Measurements from ENCODE around the gene ESR1. TPM values are rescaled to one million over a fixed set of nuclear protein-coding genes. Genes with fewer than 3 reads are reported as not detected.

Gene ESR1
- total RNA-seq, 2 donors from 2014 or later, result 0.52 to 4.3 TPM

DNA sequence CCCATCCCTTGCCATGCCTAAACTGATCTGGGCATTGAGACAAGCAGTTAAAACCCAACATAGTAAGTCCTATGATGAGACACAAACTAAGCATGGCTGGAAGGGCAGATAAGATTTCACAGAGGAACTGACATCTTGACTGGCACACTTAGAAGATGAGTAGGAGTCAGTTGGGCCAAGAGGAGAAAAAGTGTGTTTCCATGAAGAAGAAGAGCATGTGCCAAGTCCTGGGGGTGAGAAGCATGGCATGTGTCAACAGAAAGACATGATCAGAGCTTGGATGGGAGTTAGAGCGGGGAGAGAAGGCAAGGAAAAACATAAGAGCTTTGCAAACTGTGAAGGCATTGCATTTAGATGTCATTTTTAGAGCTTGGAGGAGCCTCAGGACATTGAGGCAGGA, 68.0 kb downstream of the ESR1 start:
- Histone ChIP-seq H3K4me1 (no peaks in the 10 kb centered on the region), H3K4me3 (no peak overlapping the region), H3K9me3 (no peaks in the 10 kb centered on the region), H3K27me3 (no peaks in the 10 kb centered on the region), H3K36me3 (replicated peaks in 1 of 2; ENCODE audit: insufficient read depth in 1 of 2, low read depth in 2 of 2) (no peaks in the 10 kb centered on the region), H3K27ac (no peak overlapping the region)
- intact Hi-C loops (cut with DNase I), result no loop called here
- DNase-seq (no peak), ATAC-seq (no peak)
- 0% methylated on average over 1 of the region's 1 CpG for WGBS, 2 donors
- TF ChIP-seq, protein P1, sequence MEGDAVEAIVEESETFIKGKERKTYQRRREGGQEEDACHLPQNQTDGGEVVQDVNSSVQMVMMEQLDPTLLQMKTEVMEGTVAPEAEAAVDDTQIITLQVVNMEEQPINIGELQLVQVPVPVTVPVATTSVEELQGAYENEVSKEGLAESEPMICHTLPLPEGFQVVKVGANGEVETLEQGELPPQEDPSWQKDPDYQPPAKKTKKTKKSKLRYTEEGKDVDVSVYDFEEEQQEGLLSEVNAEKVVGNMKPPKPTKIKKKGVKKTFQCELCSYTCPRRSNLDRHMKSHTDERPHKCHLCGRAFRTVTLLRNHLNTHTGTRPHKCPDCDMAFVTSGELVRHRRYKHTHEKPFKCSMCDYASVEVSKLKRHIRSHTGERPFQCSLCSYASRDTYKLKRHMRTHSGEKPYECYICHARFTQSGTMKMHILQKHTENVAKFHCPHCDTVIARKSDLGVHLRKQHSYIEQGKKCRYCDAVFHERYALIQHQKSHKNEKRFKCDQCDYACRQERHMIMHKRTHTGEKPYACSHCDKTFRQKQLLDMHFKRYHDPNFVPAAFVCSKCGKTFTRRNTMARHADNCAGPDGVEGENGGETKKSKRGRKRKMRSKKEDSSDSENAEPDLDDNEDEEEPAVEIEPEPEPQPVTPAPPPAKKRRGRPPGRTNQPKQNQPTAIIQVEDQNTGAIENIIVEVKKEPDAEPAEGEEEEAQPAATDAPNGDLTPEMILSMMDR (IDR thresholded peaks at IDR 0.05), result no peak
- TF ChIP-seq POLR2A (IDR thresholded peaks at IDR 0.05), result no peak

DNA sequence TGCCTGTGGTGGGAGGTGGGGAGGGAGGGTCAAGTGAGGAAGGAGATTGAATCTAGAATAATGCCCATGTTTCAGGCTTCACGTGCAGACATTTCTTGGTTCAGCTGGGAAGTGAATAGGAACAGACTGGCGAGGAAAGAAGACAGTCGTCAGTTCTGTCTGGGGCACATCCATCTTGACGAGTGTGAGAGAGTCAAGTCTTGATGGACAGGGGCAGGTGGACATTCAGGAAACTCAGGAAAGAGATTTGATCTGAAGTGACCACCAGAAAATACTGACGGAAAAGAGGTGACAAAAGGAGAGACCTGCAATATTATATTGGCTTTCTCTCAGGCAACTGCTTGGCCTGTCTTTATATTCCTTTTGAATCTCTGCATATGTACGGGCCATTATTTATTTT, 68.6 kb downstream of the ESR1 start:
- Histone ChIP-seq H3K27ac (no peak overlapping the region), H3K4me3 (no peak overlapping the region), H3K36me3 (replicated peaks in 1 of 2; ENCODE audit: insufficient read depth in 1 of 2, low read depth in 2 of 2) (no peaks in the 10 kb centered on the region), H3K4me1 (no peaks in the 10 kb centered on the region), H3K9me3 (no peaks in the 10 kb centered on the region), H3K27me3 (no peaks in the 10 kb centered on the region)
- intact Hi-C loops (cut with DNase I), result no loop called here
- TF ChIP-seq, protein P1 (IDR thresholded peaks at IDR 0.05), result no peak
- TF ChIP-seq POLR2A (IDR thresholded peaks at IDR 0.05), result no peak
- WGBS, 2 donors, result 63 to 72% methylated on average over 6 of the region's 6 CpGs
- ATAC-seq, result no peak
- no peak for DNase-seq

DNA sequence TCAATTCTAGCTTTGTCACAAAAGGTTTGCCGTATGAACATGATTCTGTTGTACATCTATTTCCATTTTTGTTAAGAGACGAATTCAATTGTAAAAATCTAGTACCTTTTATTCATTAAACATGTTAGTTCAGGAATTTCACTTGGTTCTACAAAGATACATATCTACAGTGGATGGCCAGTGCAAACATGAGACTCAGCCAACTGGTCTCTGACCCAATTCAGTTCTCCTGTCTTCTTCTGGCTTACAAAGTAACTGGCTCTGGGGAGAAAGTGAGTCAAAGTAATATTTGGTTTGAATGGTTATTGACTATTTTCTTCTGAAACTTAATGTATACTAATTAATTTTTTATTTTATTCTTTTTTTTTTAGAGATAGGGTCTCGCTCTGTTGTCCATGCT, 70.0 kb downstream of the ESR1 start:
- Histone ChIP-seq H3K27ac (no peak overlapping the region), H3K36me3 (replicated peaks in 1 of 2; ENCODE audit: insufficient read depth in 1 of 2, low read depth in 2 of 2) (no peaks in the 10 kb centered on the region), H3K27me3 (no peaks in the 10 kb centered on the region), H3K4me3 (no peak overlapping the region), H3K9me3 (no peaks in the 10 kb centered on the region), H3K4me1 (no peaks in the 10 kb centered on the region)
- no peak for ATAC-seq
- 64 to 73% methylated on average over 3 of the region's 3 CpGs for WGBS, 2 donors
- intact Hi-C loops (cut with DNase I), result no loop called here
- DNase-seq, result no peak
- TF ChIP-seq, protein P1 (IDR thresholded peaks at IDR 0.05), result no peak

DNA sequence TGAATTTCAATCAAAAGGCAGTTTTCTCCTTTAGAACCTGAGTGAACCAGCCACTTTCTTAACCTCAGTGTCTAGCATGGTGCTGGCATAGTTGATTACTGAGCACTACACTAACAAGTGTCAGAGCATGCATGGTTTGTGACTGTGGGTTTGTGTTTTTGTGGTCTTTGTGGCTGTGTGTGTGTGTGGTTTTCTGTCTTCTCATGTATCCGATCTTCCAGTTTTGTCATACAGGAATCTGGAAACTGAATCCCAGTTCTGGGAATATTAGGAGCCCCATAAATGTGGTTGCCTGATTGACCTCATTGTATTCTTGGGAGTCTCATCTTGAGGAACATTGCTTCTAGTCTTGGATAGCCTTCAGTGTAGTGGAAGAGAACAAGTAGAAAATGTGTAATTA, 73.7 kb downstream of the ESR1 start:
- H3K27ac ChIP-seq, result no peak overlapping the region

DNA sequence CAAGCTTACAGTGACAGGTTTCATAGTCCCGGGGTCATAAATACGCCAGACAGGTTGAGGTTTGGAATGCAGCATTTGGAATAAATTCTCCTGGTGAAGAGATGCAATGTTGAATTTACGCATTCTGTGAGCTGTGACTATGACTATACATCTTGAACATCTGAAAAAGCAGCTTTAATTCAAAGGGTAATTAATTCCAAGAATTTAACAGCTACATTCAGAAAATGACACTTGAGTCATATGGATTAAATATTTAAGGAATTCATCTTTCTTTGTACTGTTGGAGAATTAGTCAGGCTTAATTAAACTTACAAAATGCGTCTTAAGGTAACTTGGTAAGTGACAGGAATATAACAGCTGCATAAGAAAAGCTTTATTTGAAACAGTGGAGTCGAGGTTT, 74.7 kb downstream of the ESR1 start:
- ATAC-seq (no peak), DNase-seq (no peak)
- Histone ChIP-seq H3K36me3 (replicated peaks in 1 of 2; ENCODE audit: insufficient read depth in 1 of 2, low read depth in 2 of 2) (no peaks in the 10 kb centered on the region), H3K9me3 (no peaks in the 10 kb centered on the region), H3K27me3 (no peaks in the 10 kb centered on the region), H3K4me3 (no peak overlapping the region), H3K27ac (no peak overlapping the region), H3K4me1 (no peaks in the 10 kb centered on the region)
- WGBS, 2 donors, result 70 to 74% methylated on average over 5 of the region's 5 CpGs
- intact Hi-C loops (cut with DNase I), result no loop called here
- no peak for TF ChIP-seq POLR2A (IDR thresholded peaks at IDR 0.05)
- TF ChIP-seq, protein P1 (IDR thresholded peaks at IDR 0.05), result no peak

More for the DNA sequence above, 73.7 kb downstream of the ESR1 start:
- 60 to 80% methylated on average over 1 of the region's 1 CpG for WGBS, 2 donors
- H3K4me3 ChIP-seq, result no peak overlapping the region
- DNase-seq (no peak), ATAC-seq (no peak)
- H3K27me3 ChIP-seq, result no peaks in the 10 kb centered on the region
- no peaks in the 10 kb centered on the region for H3K4me1 ChIP-seq
- H3K9me3 ChIP-seq, result no peaks in the 10 kb centered on the region
- TF ChIP-seq, protein P1 (IDR thresholded peaks at IDR 0.05), result no peak
- TF ChIP-seq POLR2A (IDR thresholded peaks at IDR 0.05), result no peak
- H3K36me3 ChIP-seq (replicated peaks in 1 of 2; ENCODE audit: insufficient read depth in 1 of 2, low read depth in 2 of 2), result no peaks in the 10 kb centered on the region
- intact Hi-C loops (cut with DNase I), result no loop called here
